Measurements from ENCODE around the gene ZNF783. TPM values are rescaled to one million over a fixed set of nuclear protein-coding genes. Genes with fewer than 3 reads are reported as not detected.
A peak's percentile ranks its signal among the peaks of the same experiment; 100 is the strongest.
"Not testable (repeated sequence)": the region's sequence is repeated elsewhere in the genome, so short reads cannot be mapped to it uniquely, and the experiment has no call there.

The ZNF783 gene
- polyA plus RNA-seq, 3 donors from 2014 or later: 1.6 to 4.4 (median 3.0) TPM

DNA sequence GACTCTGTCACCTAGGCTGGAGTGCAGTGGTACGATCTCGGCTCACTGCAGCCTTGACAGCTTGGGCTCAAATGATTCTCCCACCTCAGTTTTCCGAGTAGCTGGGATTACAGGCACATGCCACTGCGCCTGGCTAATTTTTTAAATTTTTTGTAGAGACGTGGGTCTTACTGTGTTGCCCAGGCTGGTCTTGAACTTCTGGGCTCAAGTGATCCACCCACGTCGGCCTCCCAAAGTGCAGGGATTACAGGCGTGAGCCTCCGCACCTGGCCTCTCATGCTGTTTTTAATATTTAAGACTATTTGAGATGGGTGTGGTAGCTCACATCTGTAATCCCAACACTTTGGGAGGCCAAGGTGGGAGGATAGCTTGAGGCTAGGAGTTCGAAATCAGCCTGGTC, 10.5 kb upstream of the ZNF783 start:
- H3K27ac Mint-ChIP-seq; H3K4me3 Mint-ChIP-seq; H3K27me3 Mint-ChIP-seq (ENCODE audit: low read depth in 3 of 3); DNase-seq; H3K9me3 Mint-ChIP-seq: not testable (repeated sequence)
- Mint-ChIP-seq H3K36me3 (peaks cover 7 to 29% (median 10%) of the 10 kb centered on the region in 3 donors), H3K4me1 (peaks cover 5 to 20% of the 10 kb centered on the region in 2 donors)

- Mint-ChIP-seq H3K9me3 (no peaks in the 10 kb centered on the region), H3K4me3 (no peak overlapping the region), H3K36me3 (peaks cover 7 to 29% (median 10%) of the 10 kb centered on the region in 3 donors), H3K4me1 (peaks cover 5 to 18% of the 10 kb centered on the region in 2 donors), H3K27me3 (ENCODE audit: low read depth in 3 of 3) (peaks cover 0 to 1% (median 0%) of the 10 kb centered on the region in 3 donors), H3K27ac (no peak overlapping the region)
- no peak for DNase-seq
Measured at GRCh38 chr7:149252378-149252777, 9.6 kb upstream of the ZNF783 start.

- Mint-ChIP-seq H3K27me3 (ENCODE audit: low read depth in 3 of 3) (peaks cover 0 to 1% (median 0%) of the 10 kb centered on the region in 3 donors), H3K4me3 (no peak overlapping the region), H3K9me3 (no peaks in the 10 kb centered on the region), H3K27ac (no peak overlapping the region), H3K4me1 (peaks cover under 1 to 5% of the 10 kb centered on the region in 2 donors), H3K36me3 (peaks cover 7 to 29% (median 10%) of the 10 kb centered on the region in 3 donors)
- DNase-seq: no peak
Measured at GRCh38 chr7:149253665-149254064, 8.3 kb upstream of the ZNF783 start.

DNA sequence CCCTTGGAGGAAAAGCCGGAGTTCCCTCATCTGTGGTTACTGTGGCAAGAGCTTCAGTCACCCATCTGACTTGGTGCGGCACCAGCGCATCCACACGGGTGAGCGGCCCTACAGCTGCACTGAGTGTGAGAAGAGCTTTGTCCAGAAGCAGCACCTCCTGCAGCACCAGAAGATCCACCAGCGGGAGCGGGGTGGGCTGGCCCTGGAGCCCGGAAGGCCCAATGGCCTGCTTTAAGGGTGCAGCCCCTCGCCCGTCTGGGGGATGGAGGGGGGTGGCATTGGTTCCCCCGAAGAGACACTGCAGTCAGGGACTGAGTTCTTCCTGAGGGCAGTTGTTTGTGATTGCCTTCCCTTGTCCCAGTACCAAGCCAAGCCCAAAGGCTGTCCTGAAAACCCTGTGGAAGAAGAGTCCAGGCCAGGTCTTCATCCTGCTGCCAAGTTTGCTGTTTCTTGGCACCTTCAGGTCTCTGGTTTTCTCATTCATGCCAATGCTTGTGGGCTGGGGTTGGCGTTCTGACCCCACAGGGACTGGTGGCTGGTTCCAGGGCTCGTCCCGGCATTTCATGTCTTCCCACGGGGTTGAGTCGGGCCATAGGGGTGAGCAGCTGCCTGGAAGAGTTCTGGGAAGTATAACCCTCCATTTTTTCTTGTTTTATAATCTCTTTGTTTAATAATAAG, 7.7 kb upstream of the ZNF783 start:
- no peaks in the 10 kb centered on the region for H3K9me3 Mint-ChIP-seq
- no peak for DNase-seq
- H3K4me3 Mint-ChIP-seq: no peak overlapping the region
- peaks cover 7 to 29% (median 10%) of the 10 kb centered on the region in 3 donors for H3K36me3 Mint-ChIP-seq
- H3K4me1 Mint-ChIP-seq: no peaks in the 10 kb centered on the region
- no peak overlapping the region for H3K27ac Mint-ChIP-seq
- H3K27me3 Mint-ChIP-seq (ENCODE audit: low read depth in 3 of 3): peaks cover 0 to 1% (median 0%) of the 10 kb centered on the region in 3 donors

- H3K27me3 Mint-ChIP-seq (ENCODE audit: low read depth in 3 of 3): peaks cover 0 to 1% (median 0%) of the 10 kb centered on the region in 3 donors
- DNase-seq: no peak
- no peak overlapping the region for H3K4me3 Mint-ChIP-seq
- peak overlapping the region in 1 of 6 donors; percentile 24 for H3K27ac Mint-ChIP-seq
- no peaks in the 10 kb centered on the region for H3K4me1 Mint-ChIP-seq
- no peaks in the 10 kb centered on the region for H3K9me3 Mint-ChIP-seq
- peaks cover 7 to 29% (median 10%) of the 10 kb centered on the region in 3 donors for H3K36me3 Mint-ChIP-seq
Measured at GRCh38 chr7:149255174-149255573, 6.8 kb upstream of the ZNF783 start.

GRCh38 chr7:149256568-149256967, 5.4 kb upstream of the ZNF783 start:
- Mint-ChIP-seq H3K4me1 (peaks cover 7 to 8% of the 10 kb centered on the region in 2 donors), H3K36me3 (peaks cover 7 to 29% (median 10%) of the 10 kb centered on the region in 3 donors), H3K4me3 (no peak overlapping the region), H3K27me3 (ENCODE audit: low read depth in 3 of 3) (peaks cover 0 to 1% (median 0%) of the 10 kb centered on the region in 3 donors), H3K9me3 (no peaks in the 10 kb centered on the region), H3K27ac (peak overlapping the region in 2 of 6 donors; percentile 12 to 20)
- DNase-seq: no peak

GRCh38 chr7:149257146-149257545, 4.8 kb upstream of the ZNF783 start:
- H3K36me3 Mint-ChIP-seq: peaks cover 3 to 25% (median 7%) of the 10 kb centered on the region in 3 donors
- no peak for DNase-seq
- H3K9me3 Mint-ChIP-seq: no peaks in the 10 kb centered on the region
- peaks cover 0 to 1% (median 0%) of the 10 kb centered on the region in 3 donors for H3K27me3 Mint-ChIP-seq (ENCODE audit: low read depth in 3 of 3)
- H3K4me3 Mint-ChIP-seq: no peak overlapping the region
- no peak overlapping the region for H3K27ac Mint-ChIP-seq
- peaks cover 8% of the 10 kb centered on the region in 2 donors for H3K4me1 Mint-ChIP-seq

DNA sequence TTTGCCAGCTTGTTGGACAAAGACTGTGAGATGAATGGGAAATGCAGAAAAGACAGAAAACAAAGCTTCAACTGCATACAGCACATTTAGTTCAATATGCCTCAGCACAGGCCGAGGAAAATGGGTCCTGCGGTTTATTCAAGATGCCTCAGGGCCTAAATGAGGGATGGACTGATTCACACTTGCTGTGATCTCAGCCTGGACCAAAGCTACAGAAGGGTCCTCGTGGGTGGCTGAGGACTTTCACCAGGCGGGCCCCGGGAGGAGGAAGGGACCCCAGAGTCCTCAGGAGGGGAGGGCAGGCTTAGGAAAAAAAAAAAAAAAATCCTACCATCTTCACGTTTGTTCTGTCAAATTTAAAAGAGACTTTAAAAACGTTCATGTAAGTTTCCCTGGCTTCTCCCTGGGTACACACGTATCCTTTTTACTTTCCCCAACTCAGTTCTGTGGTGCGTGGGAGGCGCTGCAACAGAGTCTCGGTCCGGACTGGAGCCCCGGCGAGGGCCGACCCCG, 624 bp upstream of the ZNF783 start:
- Mint-ChIP-seq H3K4me1 (peaks cover 28 to 34% of the 10 kb centered on the region in 2 donors), H3K27ac (peak overlapping the region; percentile 80 to 92 (median 92)), H3K4me3 (peak overlapping the region; percentile 83 to 89 (median 87)), H3K27me3 (ENCODE audit: low read depth in 3 of 3) (peaks cover 0 to 1% (median 0%) of the 10 kb centered on the region in 3 donors), H3K36me3 (peaks cover 0 to 4% (median 0%) of the 10 kb centered on the region in 3 donors), H3K9me3 (no peaks in the 10 kb centered on the region)
- no peak for DNase-seq

DNA sequence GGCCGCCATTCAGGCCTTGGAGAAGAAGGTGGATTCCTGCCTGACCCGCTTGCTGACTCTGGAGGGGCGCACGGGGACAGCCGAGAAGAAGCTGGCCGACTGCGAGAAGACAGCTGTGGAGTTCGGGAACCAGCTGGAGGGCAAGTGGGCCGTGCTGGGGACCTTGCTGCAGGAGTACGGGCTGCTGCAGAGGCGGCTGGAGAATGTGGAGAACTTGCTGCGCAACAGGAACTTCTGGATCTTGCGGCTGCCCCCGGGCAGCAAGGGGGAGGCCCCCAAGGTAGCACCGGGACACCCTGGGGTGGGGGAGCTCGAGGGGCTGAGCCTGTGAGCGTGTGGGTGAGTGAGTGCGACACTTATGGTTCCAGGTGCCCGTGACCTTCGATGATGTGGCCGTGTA, 4.5 kb downstream of the ZNF783 start:
- H3K9me3 Mint-ChIP-seq: no peaks in the 10 kb centered on the region
- H3K4me1 Mint-ChIP-seq: peaks cover 21 to 28% of the 10 kb centered on the region in 2 donors
- peaks cover 18 to 24% (median 19%) of the 10 kb centered on the region in 3 donors for H3K36me3 Mint-ChIP-seq
- DNase-seq: no peak
- no peak overlapping the region for H3K27ac Mint-ChIP-seq
- H3K4me3 Mint-ChIP-seq: no peak overlapping the region
- H3K27me3 Mint-ChIP-seq (ENCODE audit: low read depth in 3 of 3): peaks cover 0 to 4% (median 0%) of the 10 kb centered on the region in 3 donors

DNA sequence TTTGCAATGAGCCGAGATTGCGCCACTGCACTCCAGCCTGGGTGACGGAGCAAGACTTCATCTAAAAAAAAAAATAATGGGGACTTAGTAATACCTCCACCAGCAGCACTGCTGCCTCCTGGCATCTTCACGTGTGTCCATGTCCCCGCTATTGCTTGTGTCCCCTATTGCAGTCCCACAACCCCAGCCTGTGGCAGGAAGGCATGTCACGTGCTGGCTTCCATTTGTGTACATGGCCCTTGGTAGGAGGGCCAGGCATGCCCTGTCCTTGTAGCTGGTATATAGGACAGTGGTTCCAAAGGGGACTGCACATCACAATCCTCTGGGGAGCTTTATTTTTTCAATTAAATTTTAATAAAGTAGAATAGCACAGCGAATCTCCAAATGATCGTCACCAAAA, 5.7 kb downstream of the ZNF783 start:
- no peak for DNase-seq
- Mint-ChIP-seq H3K4me1 (peaks cover 17 to 26% of the 10 kb centered on the region in 2 donors), H3K9me3 (no peaks in the 10 kb centered on the region), H3K36me3 (peaks cover 18 to 25% (median 24%) of the 10 kb centered on the region in 3 donors), H3K27ac (no peak overlapping the region), H3K27me3 (ENCODE audit: low read depth in 3 of 3) (peaks cover 0 to 4% (median 0%) of the 10 kb centered on the region in 3 donors), H3K4me3 (no peak overlapping the region)

GRCh38 chr7:149274424-149274823, 12.4 kb downstream of the ZNF783 start:
- not testable (repeated sequence) for H3K27ac Mint-ChIP-seq; H3K27me3 Mint-ChIP-seq (ENCODE audit: low read depth in 3 of 3); DNase-seq; H3K4me3 Mint-ChIP-seq; H3K9me3 Mint-ChIP-seq; H3K4me1 Mint-ChIP-seq
- H3K36me3 Mint-ChIP-seq: peaks cover 8 to 48% (median 29%) of the 10 kb centered on the region in 3 donors

- Mint-ChIP-seq H3K27me3 (ENCODE audit: low read depth in 3 of 3) (peaks cover 0 to 4% (median 3%) of the 10 kb centered on the region in 3 donors), H3K36me3 (peaks cover 11 to 42% (median 22%) of the 10 kb centered on the region in 3 donors), H3K27ac (no peak overlapping the region), H3K9me3 (no peaks in the 10 kb centered on the region), H3K4me1 (peaks cover 2 to 4% of the 10 kb centered on the region in 2 donors), H3K4me3 (no peak overlapping the region)
- no peak for DNase-seq
Measured at GRCh38 chr7:149277871-149278270, 15.9 kb downstream of the ZNF783 start.

DNA sequence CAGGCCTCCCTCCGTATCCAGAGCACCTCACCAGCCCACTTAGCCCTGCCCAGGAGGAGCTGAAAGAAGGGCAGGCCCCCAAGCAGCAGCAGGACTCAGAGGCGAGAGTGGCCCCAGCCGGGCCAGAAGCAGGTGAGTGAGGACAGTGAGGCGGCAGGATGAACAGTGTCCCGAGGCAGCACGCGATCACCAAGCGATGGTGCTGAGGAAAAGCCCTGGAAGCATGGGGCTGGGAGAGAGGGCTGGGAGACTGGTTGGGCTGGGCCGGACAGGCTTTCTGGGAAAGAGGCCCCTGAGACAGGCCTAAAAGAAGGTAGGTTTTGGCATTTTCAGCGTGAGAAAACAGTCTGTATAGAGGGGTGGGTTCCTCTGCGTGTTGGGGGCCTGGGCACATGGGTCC, 16.4 kb downstream of the ZNF783 start:
- no peak overlapping the region for H3K27ac Mint-ChIP-seq
- no peak overlapping the region for H3K4me3 Mint-ChIP-seq
- H3K9me3 Mint-ChIP-seq: no peaks in the 10 kb centered on the region
- no peak for DNase-seq
- H3K36me3 Mint-ChIP-seq: peaks cover 11 to 37% (median 21%) of the 10 kb centered on the region in 3 donors
- H3K27me3 Mint-ChIP-seq (ENCODE audit: low read depth in 3 of 3): peaks cover 0 to 4% (median 4%) of the 10 kb centered on the region in 3 donors
- peaks cover 2 to 4% of the 10 kb centered on the region in 2 donors for H3K4me1 Mint-ChIP-seq

DNA sequence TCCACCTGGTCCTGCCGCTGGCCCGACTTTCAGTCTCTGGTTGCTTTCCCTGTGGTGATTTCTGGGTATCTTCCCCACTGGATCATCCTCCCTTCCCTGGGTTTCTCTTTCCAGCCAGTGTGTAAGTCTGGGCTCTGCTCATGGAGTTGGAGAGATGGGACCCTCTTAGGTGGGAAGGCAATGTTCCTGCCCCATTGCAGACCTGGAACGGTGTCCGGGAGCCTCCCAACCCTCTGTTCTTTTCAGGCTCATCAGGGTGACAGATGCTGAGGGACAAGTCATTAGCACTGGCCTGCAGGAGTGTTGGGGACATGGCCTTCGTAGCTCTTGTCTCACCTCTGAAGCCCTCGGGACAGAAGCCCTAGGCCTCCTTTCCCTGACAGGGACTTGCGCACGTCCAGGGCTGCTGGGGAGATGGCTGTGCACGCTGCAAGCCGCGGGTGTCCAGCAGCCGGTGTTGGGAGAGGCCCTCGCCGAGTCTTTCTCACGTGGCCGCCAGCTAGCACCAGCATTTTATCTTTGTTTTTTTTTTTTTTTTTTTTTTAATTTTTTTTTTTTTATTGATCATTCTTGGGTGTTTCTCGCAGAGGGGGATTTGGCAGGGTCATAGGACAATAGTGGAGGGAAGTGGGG, 17.2 kb downstream of the ZNF783 start:
- Mint-ChIP-seq H3K36me3 (peaks cover 11 to 32% (median 17%) of the 10 kb centered on the region in 3 donors), H3K27ac (no peak overlapping the region), H3K27me3 (ENCODE audit: low read depth in 3 of 3) (peaks cover 0 to 6% (median 4%) of the 10 kb centered on the region in 3 donors), H3K4me3 (no peak overlapping the region), H3K4me1 (peaks cover 3 to 8% of the 10 kb centered on the region in 2 donors), H3K9me3 (no peaks in the 10 kb centered on the region)
- DNase-seq: no peak
